HCT116 (cell line): ENCODE measurements around the gene TBCC. TPM values are rescaled to one million over a fixed set of nuclear protein-coding genes. Genes with fewer than 3 reads are reported as not detected.

Experiments used
- ATAC-seq: fragments of 200-7000 bp; cut with Tn5 transposase; 2 replicates; pipeline ENCODE4 v1.9.1; 2020; ENCODE audit warnings: mild to moderate bottlenecking, moderate library complexity
- BruUV-seq: library from RNA; stranded (reverse); fragments of 400-500 nt; replicated peaks from 2 replicates; lab custom pipeline; 2021; lab: Mats Ljungman, UMichigan
- CTCF ChIA-PET: fragments of 300-600 bp; sonication (Branson Sonifier 250); formaldehyde crosslinking; loops from one replicate; lab custom pipeline; 2021; ENCODE audit warnings: antibody characterized with exemption; lab: Charles Lee
- POLR2A ChIA-PET: fragments of 300-600, 350-600 bp; sonication (Branson Sonifier 250); formaldehyde crosslinking; loops from one replicate; lab custom pipeline; 2021; ENCODE audit warnings: antibody characterized with exemption; lab: Charles Lee
- RAD21 ChIA-PET, 2 experiments: fragments of 300-600 bp; sonication (Branson Sonifier 250); formaldehyde crosslinking; loops; one replicate each; lab custom pipeline; 2023; ENCODE audit warnings: low total read pairs in 2 of 2; ENCODE audit not compliant: uncharacterized antibody in 2 of 2, unreplicated experiment in 2 of 2, low non-redundant PET in 1 of 2; lab: Charles Lee
- DNase-seq: peaks from one replicate; pipeline ENCODE4 v3.0.0-alpha.2; 2010; ENCODE audit warnings: low read depth, low spot score
- H2AFZ ChIP-seq: fragments of 200-600 bp; shearing (Covaris generic), sonication (generic); 2 replicates; pipeline ENCODE4 v1.6.1; 2017; ENCODE audit warnings: low read depth, mixed run types, mixed read lengths, antibody characterized with exemption, low read length; ENCODE audit not compliant: poor library complexity, severe bottlenecking
- H3K27ac ChIP-seq: 2 replicates; pipeline ENCODE4 v1.5.1; 2012; ENCODE audit warnings: low read depth, low read length
- H3K27me3 ChIP-seq: fragments of 200-600 bp; sonication (generic); 2 replicates; pipeline ENCODE4 v1.6.1; 2016; ENCODE audit warnings: mixed run types, low read length, mixed read lengths; ENCODE audit not compliant: insufficient read depth
- H3K36me3 ChIP-seq, 2 experiments: fragments of 200-500 bp in 1 of 2; fragments of 200-600 bp in 1 of 2; sonication (Bioruptor generic) in 1 of 2; sonication (generic) in 1 of 2; 2 replicates each; pipeline versions ENCODE4 v1.5.1 to v1.6.1; 2014 to 2016; ENCODE audit warnings: low read length in 2 of 2, inconsistent platforms in 1 of 2, mixed read lengths in 1 of 2, mixed run types in 1 of 2; ENCODE audit not compliant: insufficient read depth in 2 of 2, control insufficient read depth in 1 of 2
- H3K4me1 ChIP-seq, 2 experiments: fragments of 200-600 bp in 1 of 2; sonication (generic) in 1 of 2; 2 replicates each; pipeline versions ENCODE4 v1.5.1 to v1.6.1; 2012 to 2017; ENCODE audit warnings: low read length in 2 of 2, inconsistent platforms in 1 of 2, mild to moderate bottlenecking in 1 of 2, mixed read lengths in 1 of 2, mixed run types in 1 of 2, moderate library complexity in 1 of 2; ENCODE audit not compliant: insufficient read depth in 2 of 2, control insufficient read depth in 1 of 2
- H3K4me2 ChIP-seq: fragments of 200-600 bp; sonication (generic); 2 replicates; pipeline ENCODE4 v1.6.1; 2017; ENCODE audit warnings: mixed run types, low read length, mixed read lengths
- H3K4me3 ChIP-seq, 2 experiments: fragments of 200-600 bp in 1 of 2; sonication (generic) in 1 of 2; replicated peaks in 1 of 2; 2 replicates each; pipeline ENCODE4 v1.5.1; 2011 to 2016; ENCODE audit warnings: low read length in 2 of 2, control low read depth in 1 of 2, low read depth in 1 of 2, mild to moderate bottlenecking in 1 of 2, mixed read lengths in 1 of 2, mixed run types in 1 of 2
- H3K79me2 ChIP-seq: fragments of 200-600 bp; sonication (generic); 2 replicates; pipeline ENCODE4 v1.6.1; 2017; ENCODE audit warnings: mild to moderate bottlenecking, mixed run types, low read length, moderate library complexity, mixed read lengths; ENCODE audit not compliant: insufficient read depth
- H3K9ac ChIP-seq: fragments of 200-600 bp; sonication (generic); 2 replicates; pipeline ENCODE4 v1.6.1; 2016; ENCODE audit warnings: low read length, mixed read lengths
- H3K9me2 ChIP-seq: fragments of 200-600 bp; sonication (generic), shearing (Covaris generic); 2 replicates; pipeline ENCODE4 v1.6.1; 2017; ENCODE audit warnings: mixed run types, mild to moderate bottlenecking, moderate library complexity; ENCODE audit not compliant: insufficient read depth
- H3K9me3 ChIP-seq, 2 experiments: fragments of 200-500 bp in 1 of 2; fragments of 200-600 bp in 1 of 2; sonication (Bioruptor generic) in 1 of 2; sonication (generic) in 1 of 2; 2 replicates each; pipeline ENCODE4 v1.6.1; 2014 to 2017; ENCODE audit warnings: low read length in 2 of 2, mixed read lengths in 2 of 2, inconsistent platforms in 1 of 2, low read depth in 1 of 2, mild to moderate bottlenecking in 1 of 2, mixed run types in 1 of 2, moderate library complexity in 1 of 2; ENCODE audit not compliant: control insufficient read depth in 1 of 2, insufficient read depth in 1 of 2
- H4K20me1 ChIP-seq: fragments of 200-600 bp; sonication (generic), shearing (Covaris generic); 2 replicates; pipeline ENCODE4 v1.6.1; 2017; ENCODE audit warnings: mixed run types, mild to moderate bottlenecking, moderate library complexity; ENCODE audit not compliant: insufficient read depth
- CBX3 ChIP-seq: IDR thresholded peaks from 2 replicates; pipeline ENCODE4 v1.6.1; 2012; ENCODE audit warnings: low read depth
- EGR1 ChIP-seq: IDR thresholded peaks from 2 replicates; pipeline ENCODE4 v1.6.1; 2012; ENCODE audit warnings: low read depth
- ELF1 ChIP-seq: IDR thresholded peaks from 2 replicates; pipeline ENCODE4 v1.6.1; 2012; ENCODE audit warnings: low read depth, borderline replicate concordance
- EZH2phosphoT487 ChIP-seq: fragments of 200-600 bp; IDR thresholded peaks from 2 replicates; pipeline ENCODE4 v1.6.1; 2018; ENCODE audit warnings: antibody characterized with exemption, borderline replicate concordance
- JUND ChIP-seq: IDR thresholded peaks from 2 replicates; pipeline ENCODE4 v1.6.1; 2012
- POLR2A ChIP-seq: IDR thresholded peaks from 2 replicates; pipeline ENCODE4 v1.7.0; 2011; ENCODE audit warnings: borderline replicate concordance; ENCODE audit not compliant: insufficient read depth, insufficient read length; ENCODE audit errors: extremely low read depth
- POLR2AphosphoS5 ChIP-seq: IDR thresholded peaks from 2 replicates; pipeline ENCODE4 v1.6.1; 2011; ENCODE audit warnings: mild to moderate bottlenecking, low read depth, low read length, moderate library complexity
- SP1 ChIP-seq: IDR thresholded peaks from 2 replicates; pipeline ENCODE4 v1.6.1; 2012; ENCODE audit warnings: low read depth
- SRF ChIP-seq: IDR thresholded peaks from 2 replicates; pipeline ENCODE4 v1.6.1; 2012; ENCODE audit warnings: low read depth
- TCF7L2 ChIP-seq: IDR thresholded peaks from 2 replicates; pipeline ENCODE4 v1.7.0; 2011; ENCODE audit warnings: borderline replicate concordance, inconsistent platforms; ENCODE audit not compliant: insufficient read depth, insufficient read length; ENCODE audit errors: extremely low read depth
- ZNF274 ChIP-seq: fragments of 200-500 bp; sonication (Bioruptor generic); IDR thresholded peaks from 2 replicates; pipeline ENCODE4 v1.6.1; 2014; ENCODE audit warnings: mild to moderate bottlenecking, low read depth, low read length, inconsistent platforms
- intact Hi-C: fragments of 100-400 bp; cut with micrococcal nuclease; formaldehyde crosslinking; loops from 2 replicates; pipeline ENCODE4 v1.10.0; 2022
- total RNA-seq: library from RNA; stranded (reverse); gene quantifications from one replicate; pipeline ENCODE4 v1.2.1, GENCODE V29; 2021; ENCODE audit not compliant: unreplicated experiment
- TF ChIP-seq, protein P1 (sequence below): IDR thresholded peaks from 2 replicates; pipeline ENCODE4 v1.6.1; 2011; ENCODE audit warnings: mild to moderate bottlenecking, low read length, moderate library complexity; ENCODE audit not compliant: insufficient replicate concordance; ENCODE audit errors: extremely low read depth
- TF ChIP-seq, protein P2 (sequence below): IDR thresholded peaks from 2 replicates; pipeline ENCODE4 v1.6.1; 2012

Gene TBCC
- total RNA-seq, 1 experiment from 2014 or later, result 17.1 TPM

DNA sequence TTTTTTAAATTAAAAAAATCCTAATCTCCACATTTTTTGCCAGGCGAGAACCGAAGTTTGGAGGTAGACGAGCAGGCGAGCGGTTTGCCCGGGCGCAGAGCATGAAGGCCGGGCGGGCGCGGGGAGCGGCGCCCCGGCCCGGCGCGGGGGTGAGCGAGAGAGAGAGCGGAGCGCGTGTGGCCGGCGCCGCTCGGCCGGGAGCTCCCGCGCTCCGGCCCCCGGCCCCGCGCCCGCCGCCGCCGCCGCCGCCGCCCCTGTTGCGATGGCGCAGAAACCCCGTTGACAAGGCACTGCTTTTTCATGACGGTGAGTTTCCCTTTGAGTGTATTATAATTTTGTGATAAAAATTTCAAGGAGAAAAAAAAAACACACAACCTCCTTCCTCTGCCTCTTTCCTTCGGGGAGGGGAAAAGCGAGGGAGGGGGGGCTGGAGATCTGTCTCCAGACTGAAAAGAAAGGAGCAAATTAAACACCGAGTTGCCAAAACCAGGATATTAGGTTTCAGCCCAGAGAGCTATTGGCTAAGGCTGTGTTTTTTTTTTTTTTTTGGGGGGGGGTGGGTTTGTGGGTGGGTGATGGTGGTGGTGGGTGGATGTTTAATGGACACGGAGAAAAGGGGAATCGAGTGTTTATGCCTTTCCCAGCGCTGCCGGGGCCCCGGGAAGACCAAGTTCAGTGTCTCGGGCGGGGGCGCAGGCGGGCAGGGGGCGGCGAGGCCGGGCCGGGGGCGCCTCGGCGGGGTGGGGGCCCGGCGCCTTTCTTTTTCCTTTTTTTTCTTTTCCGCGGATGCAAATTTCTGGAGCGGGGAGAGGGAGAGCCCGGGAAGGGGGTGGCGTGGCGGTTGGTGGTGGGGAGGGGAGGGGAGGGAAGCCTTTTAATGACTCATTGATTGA is 36.1 kb upstream of the TBCC start, which contains the start of gene BICRAL:
Gene BICRAL (plus strand): TSS at position 257 of the 893 bp plus-strand sequence. CDS start 39,971 bp downstream, outside the sequence.
- Histone ChIP-seq H3K36me3 (no peaks in the 10 kb centered on the region), H3K79me2 (peaks cover 37% of the 10 kb centered on the region), H3K9ac (peak within 1 kb of the TSS; percentile 95), H3K9me3 (no peaks in the 10 kb centered on the region), H4K20me1 (no peaks in the 10 kb centered on the region), H3K27ac (peak within 1 kb of the TSS; percentile 100)
- RAD21 ChIA-PET, result interaction anchor here in 1 of 2 experiments (0.6 to 1.2 kb wide), 2 partner anchors 29 to 35 kb away, joined by 3 to 6 read pairs; no protein-coding TSS in a partner anchor
- peak; percentile 46 for DNase-seq
- intact Hi-C loops, result no loop called here
- TF ChIP-seq ZNF274 (no peak), ELF1 (no peak), EZH2phosphoT487 (no peak), SP1 (peak; percentile 18; the same call in 1 of the 2 replicates), POLR2AphosphoS5 (peak; percentile 60), POLR2A (no peak), CBX3 (no peak), TCF7L2 (no peak), SRF (no peak), EGR1 (peak; percentile 30; the same call in 1 of the 2 replicates), JUND (no peak)
- TF ChIP-seq, protein P1, sequence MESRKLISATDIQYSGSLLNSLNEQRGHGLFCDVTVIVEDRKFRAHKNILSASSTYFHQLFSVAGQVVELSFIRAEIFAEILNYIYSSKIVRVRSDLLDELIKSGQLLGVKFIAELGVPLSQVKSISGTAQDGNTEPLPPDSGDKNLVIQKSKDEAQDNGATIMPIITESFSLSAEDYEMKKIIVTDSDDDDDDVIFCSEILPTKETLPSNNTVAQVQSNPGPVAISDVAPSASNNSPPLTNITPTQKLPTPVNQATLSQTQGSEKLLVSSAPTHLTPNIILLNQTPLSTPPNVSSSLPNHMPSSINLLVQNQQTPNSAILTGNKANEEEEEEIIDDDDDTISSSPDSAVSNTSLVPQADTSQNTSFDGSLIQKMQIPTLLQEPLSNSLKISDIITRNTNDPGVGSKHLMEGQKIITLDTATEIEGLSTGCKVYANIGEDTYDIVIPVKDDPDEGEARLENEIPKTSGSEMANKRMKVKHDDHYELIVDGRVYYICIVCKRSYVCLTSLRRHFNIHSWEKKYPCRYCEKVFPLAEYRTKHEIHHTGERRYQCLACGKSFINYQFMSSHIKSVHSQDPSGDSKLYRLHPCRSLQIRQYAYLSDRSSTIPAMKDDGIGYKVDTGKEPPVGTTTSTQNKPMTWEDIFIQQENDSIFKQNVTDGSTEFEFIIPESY, result no peak
- TF ChIP-seq, protein P2, sequence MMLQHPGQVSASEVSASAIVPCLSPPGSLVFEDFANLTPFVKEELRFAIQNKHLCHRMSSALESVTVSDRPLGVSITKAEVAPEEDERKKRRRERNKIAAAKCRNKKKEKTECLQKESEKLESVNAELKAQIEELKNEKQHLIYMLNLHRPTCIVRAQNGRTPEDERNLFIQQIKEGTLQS, result no peak
- TF ChIP-seq, all 23 proteins: peak for 3
- peak within 1 kb of the TSS; percentile 63 to 74 for H3K4me3 ChIP-seq
- 0 out of 2 replicates have a peak, but pooled peaks cover 4% of the 10 kb centered on the region for H3K9me2 ChIP-seq
- peak within 1 kb of the TSS; percentile 75 for H3K4me2 ChIP-seq
- ATAC-seq, result peak; percentile 60
- H3K27me3 ChIP-seq, result no peaks in the 10 kb centered on the region
- ChIA-PET CTCF (no interaction called here), POLR2A (interaction anchor here (0.6 to 4.0 kb wide), 13 partner anchors 9 to 863 kb away, joined by 3 to 22 read pairs (median 4); partner anchors contain the start of genes RPL7L1 and TBCC)
- H3K4me1 ChIP-seq, result peaks cover 26 to 56% of the 10 kb centered on the region in 2 experiments
- BruUV-seq, result no TSS peak
- H2AFZ ChIP-seq, result no peak within 1 kb of the TSS
